Measurements from ENCODE around the gene GUCY2F. TPM values are rescaled to one million over a fixed set of nuclear protein-coding genes. Genes with fewer than 3 reads are reported as not detected.

Gene GUCY2F
- total RNA-seq = not detected

DNA sequence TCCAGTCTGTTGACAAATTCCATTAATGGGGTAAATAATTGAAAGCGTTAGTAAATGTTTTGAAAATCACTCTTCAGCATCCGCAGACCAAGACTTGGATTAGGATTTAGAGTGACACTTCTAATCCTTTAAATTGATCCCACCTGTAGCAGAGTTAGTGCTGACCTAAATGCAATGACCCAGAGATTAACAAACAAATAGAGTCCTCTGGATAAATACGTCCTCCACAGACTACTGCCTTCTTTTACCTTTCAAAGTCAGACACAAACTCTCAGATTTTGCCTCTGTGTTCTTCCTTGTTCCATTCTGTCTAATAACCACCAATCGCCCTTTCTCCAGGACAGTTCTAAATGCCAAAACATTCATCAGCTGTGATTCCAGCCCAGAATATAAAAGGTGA is at the start of gene GUCY2F:
GUCY2F (minus strand) TSS at position 101 of the 400 bp plus-strand sequence. CDS start 6,150 bp downstream, outside the sequence.
- DNase-seq = no peak

DNA sequence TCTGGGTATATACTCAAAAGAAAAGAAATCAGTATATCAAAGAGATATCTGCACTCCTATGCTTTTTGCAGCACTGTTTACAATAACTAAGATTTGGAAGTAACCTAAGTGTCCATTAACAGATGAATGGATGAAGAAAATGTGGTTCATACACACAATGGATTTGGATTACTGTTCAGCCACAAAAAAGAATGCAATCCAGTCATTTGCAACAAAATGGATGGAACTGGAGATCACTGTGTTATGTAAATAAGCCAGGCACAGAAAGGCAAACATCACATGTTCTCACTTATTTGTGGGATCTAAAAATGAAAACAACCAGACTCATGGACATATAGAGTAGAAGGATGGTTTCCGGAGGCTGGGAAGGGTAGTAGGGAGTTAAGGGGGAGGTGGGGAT is 37.1 kb upstream of the GUCY2F start:
- DNase-seq = no peak

DNA sequence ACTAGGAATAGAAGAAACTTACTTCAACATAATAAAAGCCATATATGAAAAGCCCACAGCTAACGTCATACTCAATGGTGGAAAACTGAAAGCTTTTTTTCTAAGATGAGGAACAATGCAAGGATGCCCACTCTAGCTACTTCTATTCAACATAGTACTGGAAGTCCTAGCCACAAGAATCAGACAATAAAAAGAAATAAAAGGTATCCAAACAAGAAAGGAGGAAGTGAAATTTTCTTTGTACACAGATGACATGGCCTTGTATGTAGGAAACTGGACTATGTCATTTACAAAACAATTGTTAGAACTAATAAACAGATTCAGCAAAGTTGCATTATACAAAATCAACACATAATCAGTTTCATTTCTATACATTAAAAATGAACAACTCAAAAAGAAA is 29.2 kb upstream of the GUCY2F start:
- no peak for DNase-seq

DNA sequence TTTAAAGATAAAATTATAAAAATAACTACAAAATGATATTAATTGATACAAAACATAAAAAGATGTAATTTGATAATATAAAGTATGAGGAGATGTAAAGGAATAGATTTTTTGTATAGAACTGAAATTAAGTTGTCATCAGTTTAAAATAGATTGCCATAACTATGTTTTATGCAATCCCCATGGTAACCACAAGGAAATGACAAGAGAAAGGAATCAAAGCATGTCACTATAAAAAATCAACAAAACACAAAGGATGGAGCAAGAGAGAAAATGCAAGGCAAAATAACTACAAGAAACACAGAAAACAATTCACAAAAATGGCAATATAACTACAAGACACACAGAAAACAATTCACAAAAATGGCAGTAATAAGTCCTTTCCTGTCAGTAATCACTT is 27.0 kb upstream of the GUCY2F start:
- no peak for DNase-seq

DNA sequence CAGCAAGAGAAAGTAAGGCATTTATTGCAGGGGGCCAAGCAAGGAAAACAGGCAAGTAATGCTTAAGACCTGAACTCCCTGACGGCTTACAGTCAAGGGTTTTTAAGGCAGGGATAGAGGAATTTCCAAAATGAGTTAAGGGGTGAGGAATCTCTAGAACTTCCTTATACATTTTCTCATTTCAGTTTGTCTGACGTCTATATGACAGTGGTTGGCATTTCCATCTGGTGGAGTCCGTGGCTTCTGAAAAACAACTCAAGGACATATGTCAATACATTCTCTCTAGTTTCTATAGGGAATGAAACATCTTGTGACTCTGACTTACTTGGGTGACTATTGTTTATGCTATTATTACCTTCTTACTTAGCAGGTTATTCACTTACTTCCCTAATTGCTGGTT is 19.3 kb upstream of the GUCY2F start:
- no peak for DNase-seq

DNA sequence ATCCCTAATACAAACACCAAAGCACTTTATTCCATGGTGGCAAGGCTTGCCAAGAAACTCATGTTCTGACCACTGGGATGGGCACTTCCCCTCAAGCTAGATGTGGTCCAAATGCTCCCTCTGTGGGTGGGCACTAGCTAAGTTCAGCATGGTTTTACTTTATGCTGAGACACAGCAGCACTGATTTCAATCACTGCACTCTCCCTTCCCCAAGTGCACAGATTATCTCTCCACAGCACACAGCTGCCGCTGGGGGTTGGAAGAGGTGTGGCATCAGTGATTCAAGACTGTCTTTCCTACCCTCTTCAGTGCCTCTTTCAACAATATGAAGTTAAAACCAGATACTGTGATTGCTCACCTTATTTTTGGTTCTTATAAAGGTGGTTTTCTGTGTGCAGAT is 16.5 kb upstream of the GUCY2F start:
- no peak for DNase-seq

DNA sequence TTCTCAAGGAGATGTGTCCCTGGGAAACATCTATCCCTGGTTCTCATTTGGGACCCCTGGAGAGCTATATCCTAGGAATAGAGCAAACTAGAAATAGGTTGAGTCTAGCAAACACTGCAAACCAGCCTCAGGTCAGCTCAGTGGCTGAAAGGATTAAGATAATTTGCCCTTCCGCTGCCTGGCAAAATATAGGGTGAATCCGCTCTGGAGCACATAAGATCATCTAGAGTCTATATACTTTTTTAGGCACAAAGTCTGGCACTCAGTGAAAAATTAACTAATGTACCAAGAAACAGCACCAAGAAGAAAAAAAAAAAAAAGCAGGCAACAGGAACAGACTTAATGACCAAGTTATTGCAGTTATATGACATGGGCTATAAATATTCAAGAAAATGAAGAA is 7.3 kb upstream of the GUCY2F start:
- no peak for DNase-seq

DNA sequence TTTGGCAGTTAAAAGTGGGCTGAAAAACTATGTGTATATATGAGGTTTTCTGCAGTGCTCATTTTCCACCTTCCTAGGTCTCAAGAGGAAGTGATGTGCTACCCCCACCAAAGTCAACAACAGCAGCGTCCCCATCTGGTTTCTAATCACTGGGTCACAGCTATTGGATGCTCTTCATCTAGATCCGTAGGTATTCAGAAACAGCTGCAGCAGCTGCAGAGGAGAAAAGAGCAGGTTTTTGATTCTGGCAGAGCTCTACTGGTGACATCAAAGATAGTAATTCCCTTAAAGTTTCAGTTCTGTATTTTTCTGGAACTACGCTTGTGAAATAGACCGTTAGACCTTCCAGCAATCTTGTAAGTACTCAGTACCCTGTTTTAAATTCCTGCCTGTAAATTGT is 5.8 kb upstream of the GUCY2F start:
- DNase-seq = no peak

DNA sequence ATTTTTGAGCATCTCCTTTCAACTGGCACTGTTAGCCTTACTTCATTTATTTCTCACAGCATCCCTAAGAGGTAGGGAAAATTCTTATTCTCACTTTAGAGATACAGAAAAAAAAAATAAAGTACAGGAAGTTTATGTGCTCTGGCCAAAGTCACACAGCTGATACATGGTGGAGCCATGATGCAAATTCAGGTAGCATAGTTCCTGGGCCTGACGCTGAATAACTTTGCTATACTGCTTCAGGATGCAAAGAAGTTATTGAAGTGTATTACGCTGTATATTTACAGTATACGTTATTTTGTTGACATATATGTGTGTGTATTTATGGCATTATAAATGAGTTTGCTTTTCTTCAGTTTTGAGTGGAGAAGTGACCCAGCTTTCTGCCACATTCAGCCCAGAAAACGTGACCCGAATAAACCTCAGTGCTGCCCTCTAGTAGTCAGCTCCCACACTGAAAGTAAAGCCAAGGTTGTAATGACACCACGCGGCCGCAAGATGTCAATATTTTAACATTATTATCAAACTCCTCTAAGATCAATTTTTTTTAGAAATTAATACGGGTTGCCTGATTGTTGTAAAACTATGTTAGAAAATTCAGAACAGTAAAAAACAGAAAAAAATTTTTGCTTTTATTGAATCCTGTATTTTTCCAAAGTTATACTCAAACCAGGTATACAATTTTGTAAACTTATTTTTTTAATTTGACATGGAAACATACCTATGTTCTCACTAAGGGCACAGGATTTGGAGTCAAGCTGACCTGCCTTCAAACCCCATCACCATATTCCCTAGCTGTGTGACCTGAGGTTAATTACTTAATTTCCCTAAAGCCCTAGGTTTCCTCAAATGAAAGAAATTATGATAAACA is 3.8 kb upstream of the GUCY2F start:
- DNase-seq = peak; percentile 22

DNA sequence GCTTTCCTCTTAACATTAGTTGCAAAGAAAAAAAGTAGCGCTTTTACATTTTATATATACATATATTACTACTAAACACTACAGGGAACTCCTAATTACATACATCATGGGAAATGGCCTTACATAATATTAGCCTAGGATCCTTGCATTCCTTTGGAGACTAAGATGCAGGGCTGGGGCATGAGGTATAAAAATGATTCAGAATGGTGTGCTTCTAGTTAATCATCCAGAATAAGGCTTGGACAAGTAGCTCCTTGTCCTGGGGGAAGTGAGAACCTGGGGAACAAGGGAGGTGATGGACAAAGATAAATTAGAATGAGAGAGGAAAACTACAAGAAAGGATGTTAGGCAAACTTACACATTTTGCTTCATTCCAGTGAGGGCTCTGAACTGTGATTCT is 3.0 kb upstream of the GUCY2F start:
- no peak for DNase-seq

DNA sequence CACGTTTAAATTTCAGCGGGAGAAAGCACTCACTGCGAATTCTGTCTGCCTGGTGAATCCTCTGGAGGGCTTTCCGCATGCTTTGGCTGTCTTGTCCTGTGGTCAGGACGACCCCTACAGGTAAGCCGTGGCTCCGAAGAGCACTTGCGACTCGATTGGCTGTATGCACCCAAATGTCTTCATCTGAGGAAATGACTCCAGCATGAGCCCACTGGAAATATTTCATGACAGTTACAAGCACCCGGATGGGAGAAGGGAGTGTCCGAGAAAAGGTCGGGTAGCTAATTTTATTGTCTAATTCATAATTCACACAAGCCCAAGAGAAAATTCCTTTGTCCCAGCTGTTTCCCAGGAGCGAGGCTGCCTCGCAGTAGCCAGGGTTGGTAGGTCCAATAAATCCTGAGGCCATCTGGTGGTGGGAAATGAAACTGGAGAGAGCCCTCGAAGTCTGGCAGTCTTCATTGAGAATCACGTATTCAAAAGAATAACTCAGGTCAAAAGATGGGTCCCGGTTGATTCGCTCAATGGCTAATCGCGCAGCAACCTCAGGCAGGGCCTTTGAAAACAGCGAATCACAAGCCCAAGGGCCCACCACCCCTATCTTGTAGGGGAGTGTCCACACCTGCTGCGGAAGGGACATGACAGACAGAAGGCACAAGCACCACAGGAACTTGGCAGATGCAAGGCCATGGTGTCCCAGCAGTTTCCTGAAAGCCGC is 6.6 kb downstream of the GUCY2F start:
- DNase-seq = peak; percentile 11

DNA sequence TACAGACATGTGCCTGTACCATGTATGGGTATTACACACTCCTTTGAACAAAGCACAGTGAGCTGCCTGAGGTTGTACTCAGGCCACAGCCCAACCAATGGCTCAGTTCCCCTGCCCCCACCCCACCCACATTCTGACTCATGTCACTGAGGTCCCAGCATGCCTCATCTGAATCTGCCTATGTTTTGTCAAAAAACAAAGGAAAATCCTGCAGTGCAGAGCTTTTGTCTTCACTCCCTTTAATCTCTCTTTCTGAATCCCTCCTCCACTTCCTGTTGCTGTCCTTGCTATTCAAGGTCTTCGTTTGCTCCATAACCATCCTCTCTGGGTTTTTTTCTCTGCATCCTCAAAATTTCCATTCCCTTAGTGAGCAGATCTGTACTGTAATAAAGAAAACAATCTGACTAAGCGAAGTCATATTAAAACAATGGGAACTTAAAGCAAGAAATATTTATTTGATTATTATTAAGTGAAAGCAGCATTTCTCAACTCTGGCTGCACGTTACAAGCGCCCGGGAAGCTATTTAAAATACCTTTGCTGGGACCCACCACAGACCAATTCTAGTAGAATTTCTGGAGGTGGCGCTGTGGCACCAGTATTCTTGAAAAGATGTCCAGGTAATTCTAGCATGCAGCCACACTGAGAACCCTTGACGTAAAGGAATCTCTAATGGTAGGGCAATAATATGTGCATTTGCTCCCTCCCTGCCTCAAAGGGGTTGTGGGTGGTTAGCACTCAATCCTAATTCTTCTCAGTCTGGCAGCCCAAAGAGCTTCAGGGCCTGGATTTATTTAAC is 8.7 kb downstream of the GUCY2F start:
- no peak for DNase-seq

DNA sequence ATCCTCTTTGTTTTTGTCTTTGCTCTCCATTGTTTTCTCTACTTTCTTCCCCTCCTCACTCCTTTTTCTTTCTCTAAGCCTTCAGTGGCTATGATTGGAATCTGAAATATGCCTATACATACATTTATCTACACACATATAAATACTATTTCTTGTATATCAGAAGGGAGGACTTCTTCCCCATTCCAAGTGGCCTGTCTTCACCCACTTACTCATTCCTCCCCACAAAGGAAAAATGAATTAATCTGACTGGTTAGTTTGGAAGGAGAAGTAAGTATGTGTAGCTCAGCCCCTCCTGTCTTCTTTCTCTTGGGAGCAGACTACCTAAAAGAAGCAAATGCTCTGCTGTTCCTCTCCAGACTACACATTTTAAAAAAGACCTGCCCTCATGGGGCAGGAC is 17.7 kb downstream of the GUCY2F start:
- no peak for DNase-seq

DNA sequence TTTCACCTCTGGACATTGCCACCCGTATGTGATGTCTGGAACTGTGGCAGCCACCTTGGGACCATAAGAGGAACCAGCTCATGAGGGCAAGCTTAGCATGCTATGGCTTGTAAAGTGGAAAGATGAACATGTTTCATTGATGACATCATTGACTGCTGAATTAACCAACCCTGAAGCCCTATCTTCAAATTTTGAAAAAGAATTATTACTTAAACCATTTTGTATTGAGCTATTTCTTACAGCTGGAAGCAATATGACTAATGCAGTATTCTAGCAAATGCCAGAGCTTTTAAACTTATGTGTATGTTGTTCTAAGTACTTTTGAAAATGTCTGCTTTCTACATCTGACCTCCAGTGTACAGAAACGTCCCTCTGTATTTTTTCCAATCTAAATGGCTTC is 18.1 kb downstream of the GUCY2F start:
- no peak for DNase-seq

DNA sequence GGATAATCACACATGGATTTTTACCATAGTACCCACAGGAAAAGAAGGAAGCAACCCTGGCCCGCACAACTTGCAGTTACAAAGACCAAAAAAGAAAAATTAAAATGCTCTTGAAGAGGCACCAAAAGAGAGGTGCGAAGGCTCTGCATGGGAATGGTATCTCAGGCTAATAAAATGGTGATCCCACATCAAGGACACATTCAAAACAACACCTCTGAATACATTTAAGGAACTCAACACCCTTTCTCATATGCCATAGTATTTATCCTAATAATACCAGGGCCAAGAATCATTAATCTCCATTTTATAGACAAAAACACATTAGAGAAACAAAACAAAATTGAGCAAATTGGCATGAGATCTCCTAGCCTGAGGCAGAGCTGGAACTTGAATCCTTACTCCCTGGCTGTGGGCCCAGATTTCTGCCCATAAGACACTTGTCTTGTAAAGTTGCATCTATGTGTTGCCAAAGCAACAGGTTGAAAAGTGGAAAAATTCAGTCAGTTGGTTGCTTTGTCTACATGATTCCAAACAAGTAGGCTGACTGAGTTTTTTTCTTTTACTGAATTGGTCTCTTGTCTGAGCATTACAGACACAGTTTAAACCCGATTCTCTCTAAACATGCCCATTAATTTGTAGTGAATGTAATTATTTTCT is 33.5 kb downstream of the GUCY2F start:
- peak; percentile 0 for DNase-seq

DNA sequence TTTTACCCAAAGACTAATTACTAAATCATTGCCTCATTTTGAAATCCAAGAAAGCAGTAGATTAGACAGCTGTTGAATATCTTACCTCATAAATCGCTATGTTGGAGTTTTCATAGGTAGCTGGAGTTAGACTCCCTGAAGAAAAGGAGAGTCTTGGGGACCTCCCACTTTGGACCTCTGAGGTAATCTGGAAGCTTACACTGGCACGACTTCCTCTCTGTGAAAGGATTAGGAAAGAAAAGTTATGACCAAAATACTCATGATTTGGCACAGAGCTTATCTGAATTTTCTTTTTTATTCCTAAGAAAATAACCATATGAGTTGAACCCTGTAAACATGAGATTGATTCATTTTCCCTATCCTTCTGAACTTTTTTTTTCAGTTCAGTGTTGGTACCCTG is 40.6 kb downstream of the GUCY2F start:
- no peak for DNase-seq

DNA sequence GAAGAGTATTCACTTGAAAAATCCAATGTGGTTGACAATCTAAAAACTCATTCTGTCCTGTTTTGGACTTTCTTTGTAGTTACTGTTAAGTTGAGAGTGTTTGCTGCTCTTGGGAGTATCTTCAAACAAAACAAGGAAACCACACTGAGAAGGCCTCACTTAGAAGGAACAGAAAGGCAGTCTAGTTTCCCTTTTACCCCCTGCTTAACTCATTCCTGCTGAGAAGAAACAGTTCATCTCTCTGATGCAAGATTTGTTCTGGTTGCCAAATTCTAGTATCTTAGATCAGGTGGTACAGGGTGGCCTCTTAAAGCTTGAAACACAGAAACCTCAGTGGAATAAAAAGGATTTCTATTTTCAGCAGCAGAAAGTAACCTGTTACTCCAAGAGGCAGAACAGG is 41.4 kb downstream of the GUCY2F start:
- no peak for DNase-seq

DNA sequence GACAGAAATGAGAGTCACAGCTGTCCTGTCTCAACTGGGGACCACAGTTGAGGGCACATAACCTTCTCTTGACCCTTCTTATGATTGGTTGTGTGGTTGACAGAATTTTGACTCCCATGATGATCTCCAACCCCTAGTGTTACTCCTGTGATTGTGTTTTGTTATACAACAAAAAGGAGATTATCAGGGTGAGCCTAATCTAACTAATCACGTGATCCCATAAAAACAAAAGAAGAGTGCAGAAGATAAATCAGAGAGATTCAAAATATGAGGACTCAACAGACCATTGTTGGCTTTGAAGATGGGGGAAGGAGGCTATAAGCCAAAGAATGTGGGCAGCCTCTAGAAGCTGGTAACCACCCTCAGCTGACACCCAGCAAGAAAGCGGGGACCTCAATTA is 72.7 kb downstream of the GUCY2F start:
- no peak for DNase-seq

DNA sequence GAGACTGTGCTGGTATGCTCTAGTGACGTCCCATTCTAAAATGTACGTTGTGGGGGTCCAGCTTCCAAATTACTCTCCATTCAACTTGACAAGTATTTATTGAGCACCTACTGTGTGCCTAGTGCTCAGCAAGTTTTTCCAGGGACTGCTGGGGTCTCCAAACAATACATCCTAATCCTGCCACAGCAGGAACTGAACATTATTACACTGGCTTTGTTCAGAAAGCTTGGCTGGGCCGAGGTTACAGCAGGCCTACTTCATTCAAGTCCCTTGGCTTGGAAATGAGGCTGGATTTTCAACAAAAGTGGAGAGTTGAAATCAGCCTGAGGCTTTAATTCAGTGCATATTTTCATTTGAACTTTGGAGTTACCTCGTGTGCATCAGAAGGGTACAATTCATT is 78.0 kb downstream of the GUCY2F start:
- no peak for DNase-seq

DNA sequence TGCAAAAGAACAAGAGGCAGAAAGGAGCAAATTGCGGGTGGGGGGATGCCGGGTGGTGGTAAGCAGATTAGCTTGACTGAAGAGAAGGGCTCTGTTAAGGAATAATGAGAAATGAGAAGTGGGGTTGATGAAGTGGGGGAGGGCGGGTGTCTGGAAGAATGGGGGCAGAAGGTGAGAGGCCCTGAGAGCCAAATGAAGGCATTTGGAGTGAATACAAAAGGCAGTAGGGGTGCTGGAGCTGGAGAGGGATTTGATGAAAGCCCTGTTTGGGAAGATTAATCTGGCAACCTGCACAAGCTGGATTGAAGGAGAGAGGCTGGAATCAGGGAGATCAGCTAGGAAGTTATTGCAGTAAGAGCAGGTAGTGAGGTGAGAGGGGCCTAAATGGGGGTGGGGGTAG is 82.1 kb downstream of the GUCY2F start:
- DNase-seq = no peak

DNA sequence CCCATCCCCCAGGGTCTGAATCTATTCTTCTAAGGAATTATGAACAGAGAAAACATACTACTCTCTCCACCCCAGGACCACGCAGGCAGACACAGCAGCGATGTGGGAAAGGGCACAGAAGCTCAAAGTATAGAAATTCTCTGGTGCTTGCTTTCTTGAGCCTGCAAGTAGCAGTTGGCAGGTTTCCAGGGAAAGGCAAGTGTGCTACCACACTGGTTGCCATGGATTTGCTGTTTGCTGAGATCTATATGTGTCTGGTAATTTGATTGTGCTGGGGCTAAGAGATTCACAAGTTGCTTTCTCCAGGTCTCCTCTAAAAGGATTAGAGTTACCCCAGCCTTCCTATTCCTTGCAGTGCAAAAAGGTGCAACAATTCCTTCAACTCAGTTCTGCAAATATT is 83.1 kb downstream of the GUCY2F start:
- no peak for DNase-seq

DNA sequence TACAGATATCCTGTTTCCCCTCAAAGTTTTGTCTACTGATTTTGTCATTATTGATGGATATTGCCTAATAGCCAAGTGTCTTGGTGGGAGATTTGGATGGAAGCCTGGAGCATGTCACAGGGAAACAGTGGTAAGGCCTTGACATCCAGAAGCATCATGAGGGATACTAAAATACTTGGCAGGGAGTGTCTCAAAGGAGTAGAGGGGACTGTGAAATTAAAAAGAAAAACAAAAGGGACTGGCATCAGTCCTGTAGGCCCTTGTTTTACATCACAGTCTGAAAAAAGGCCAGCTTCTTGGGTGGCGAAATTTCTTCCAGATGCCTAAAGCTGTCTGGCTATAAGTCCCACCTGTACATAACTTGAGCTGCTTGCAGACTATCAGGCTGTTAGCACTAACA is 83.8 kb downstream of the GUCY2F start:
- DNase-seq = no peak

DNA sequence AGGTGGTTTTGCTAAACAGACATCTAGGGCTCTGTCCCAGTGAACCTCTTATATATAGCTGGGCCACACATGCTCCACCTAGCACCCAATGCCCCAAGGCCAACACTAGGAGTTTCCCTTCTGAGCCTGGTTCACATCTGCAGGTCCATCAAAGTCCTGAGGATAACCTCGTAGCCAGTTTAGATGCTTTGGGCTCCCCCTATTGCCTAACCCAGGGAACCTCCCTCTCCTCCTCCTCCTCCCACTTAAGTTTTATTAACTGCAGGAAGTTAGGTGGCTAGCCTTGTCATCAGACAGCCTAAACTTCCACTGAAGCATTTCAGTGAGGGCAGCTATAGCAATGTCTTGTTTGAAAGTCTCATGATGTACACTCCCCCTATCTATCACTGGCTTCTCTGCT is 88.0 kb downstream of the GUCY2F start:
- no peak for DNase-seq

All from skin of body (tissue), 2 donors.